Right atrium auricular region (tissue), 2 donors: Measurements from ENCODE around the gene DTX3. TPM values are rescaled to one million over a fixed set of nuclear protein-coding genes. Genes with fewer than 3 reads are reported as not detected.
A peak's percentile ranks its signal among the peaks of the same experiment; 100 is the strongest.

ENCODE experiments used
- DNase-seq: peaks from one replicate; pipeline ENCODE4 v3.0.0-alpha.2; 2019; ENCODE audit warnings: low spot score
- H3K27ac ChIP-seq, 2 donors: fragments of 200-600 bp; sonication (generic); 1 replicate in 1 of 2; 2 replicates in 1 of 2; pipeline ENCODE4 v1.5.1; 2016 to 2019
- H3K27me3 ChIP-seq, 2 donors: fragments of 200-600 bp; sonication (generic); one replicate each; pipeline versions ENCODE4 v1.5.1 to v1.6.0; 2017 to 2019
- H3K36me3 ChIP-seq: fragments of 200-600 bp; sonication (generic); one replicate; pipeline ENCODE4 v1.5.1; 2016
- H3K4me1 ChIP-seq, 2 donors: fragments of 200-600 bp; sonication (generic); one replicate each; pipeline versions ENCODE4 v1.5.1 to v1.6.0; 2017 to 2019
- H3K4me3 ChIP-seq, 2 donors: fragments of 200-600 bp; sonication (generic); 1 replicate in 1 of 2; 2 replicates in 1 of 2; pipeline ENCODE4 v1.5.1; 2017 to 2019; ENCODE audit warnings: mild to moderate bottlenecking in 1 of 2, moderate library complexity in 1 of 2
- H3K9me3 ChIP-seq, 2 donors: fragments of 200-600 bp; sonication (generic); one replicate each; pipeline ENCODE4 v1.5.1; 2019
- CTCF ChIP-seq, 2 donors: fragments of 200-600 bp; sonication (generic); IDR thresholded peaks; one replicate each; pipeline ENCODE4 v1.5.1; 2019; ENCODE audit warnings: antibody characterized with exemption in 2 of 2
- total RNA-seq, 2 donors: library from RNA; depleted of rRNA; stranded (reverse); fragments of >200 nt; gene quantifications; one replicate each; pipeline ENCODE4 v1.1.0, GENCODE V29; 2016

The DTX3 gene
- total RNA-seq, 2 donors from 2014 or later: 22.3 to 32.5 TPM

DNA sequence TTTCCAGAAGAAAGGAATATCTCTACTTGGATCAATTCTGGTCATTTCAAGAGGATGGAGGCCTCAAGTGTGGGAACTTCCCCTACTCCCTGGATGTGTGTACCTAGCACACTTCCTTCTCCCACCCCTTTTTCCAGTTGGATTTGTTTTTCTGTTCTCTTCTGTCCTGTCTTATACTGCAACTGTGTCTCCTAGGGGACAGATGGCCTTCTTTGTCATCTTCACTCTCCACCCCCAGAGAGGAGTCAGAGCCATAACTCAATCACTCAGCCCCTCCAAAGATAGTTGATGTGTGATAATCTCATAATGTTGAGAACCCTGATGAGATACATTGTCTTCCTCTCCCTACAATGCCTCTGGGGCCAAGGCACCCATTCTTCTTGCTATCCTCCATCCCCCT, 2.1 kb upstream of the DTX3 start:
- Histone ChIP-seq H3K4me1 (peaks cover 0 to 24% of the 10 kb centered on the region in 2 donors), H3K9me3 (no peaks in the 10 kb centered on the region), H3K27me3 (no peaks in the 10 kb centered on the region), H3K4me3 (no peak overlapping the region), H3K27ac (peak overlapping the region in 1 of 2 donors; percentile 98), H3K36me3 (peaks cover 34% of the 10 kb centered on the region)
- DNase-seq: no peak
- TF ChIP-seq CTCF (IDR thresholded peaks at IDR 0.05): no peak

GRCh38 chr12:57603324-57603723, 1.3 kb upstream of the DTX3 start:
- no peak for TF ChIP-seq CTCF (IDR thresholded peaks at IDR 0.05)
- H3K36me3 ChIP-seq: peaks cover 34% of the 10 kb centered on the region
- H3K27me3 ChIP-seq: no peaks in the 10 kb centered on the region
- H3K4me1 ChIP-seq: peaks cover 0 to 24% of the 10 kb centered on the region in 2 donors
- no peak for DNase-seq
- H3K4me3 ChIP-seq: no peak overlapping the region
- H3K27ac ChIP-seq: peak overlapping the region; percentile 88 to 98
- no peaks in the 10 kb centered on the region for H3K9me3 ChIP-seq

DNA sequence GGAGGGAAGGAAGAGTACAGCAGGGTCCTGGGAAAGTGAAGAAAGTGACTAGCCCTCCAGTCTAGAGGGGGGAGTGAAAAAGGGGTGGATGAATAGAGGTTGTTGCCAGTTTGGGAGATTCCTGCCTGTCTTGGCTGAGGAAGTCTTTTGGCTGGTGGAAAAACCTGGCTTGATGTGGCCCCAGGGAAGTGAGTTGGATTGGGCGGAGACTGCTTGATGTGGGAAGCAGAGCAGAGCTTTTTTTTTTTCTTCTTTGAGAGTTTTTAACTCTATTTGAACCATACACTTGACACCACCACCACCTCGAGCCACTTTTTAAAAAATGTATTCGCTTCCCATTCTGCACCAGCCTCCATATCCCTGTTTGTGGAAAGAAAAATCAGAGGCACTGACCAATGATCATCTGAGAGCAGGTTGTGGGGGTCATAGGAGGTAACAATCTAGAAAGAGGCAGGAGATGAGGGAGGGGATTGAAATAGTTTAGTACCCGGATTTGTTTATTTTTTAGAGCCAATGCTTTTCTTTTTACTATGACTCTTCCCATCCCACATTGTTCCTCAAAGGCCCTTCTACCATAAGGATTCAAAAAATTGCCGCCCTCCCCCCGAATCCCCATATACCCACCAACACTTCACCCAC, 690 bp upstream of the DTX3 start:
- H3K36me3 ChIP-seq: peaks cover 30% of the 10 kb centered on the region
- no peak for TF ChIP-seq CTCF (IDR thresholded peaks at IDR 0.05)
- H3K27me3 ChIP-seq: no peaks in the 10 kb centered on the region
- H3K9me3 ChIP-seq: no peaks in the 10 kb centered on the region
- no peak for DNase-seq
- peaks cover 0 to 24% of the 10 kb centered on the region in 2 donors for H3K4me1 ChIP-seq
- peak overlapping the region; percentile 88 to 98 for H3K27ac ChIP-seq
- H3K4me3 ChIP-seq: peak overlapping the region; percentile 69 to 78

- no peak for TF ChIP-seq CTCF (IDR thresholded peaks at IDR 0.05)
- H3K27ac ChIP-seq: peak overlapping the region; percentile 88 to 98
- H3K9me3 ChIP-seq: no peaks in the 10 kb centered on the region
- peaks cover 0 to 35% of the 10 kb centered on the region in 2 donors for H3K4me1 ChIP-seq
- H3K36me3 ChIP-seq: peaks cover 18% of the 10 kb centered on the region
- DNase-seq: no peak
- H3K4me3 ChIP-seq: peak overlapping the region; percentile 69 to 78
- H3K27me3 ChIP-seq: no peaks in the 10 kb centered on the region
Observed at GRCh38 chr12:57604992-57605810, 577 bp downstream of the DTX3 start.

DNA sequence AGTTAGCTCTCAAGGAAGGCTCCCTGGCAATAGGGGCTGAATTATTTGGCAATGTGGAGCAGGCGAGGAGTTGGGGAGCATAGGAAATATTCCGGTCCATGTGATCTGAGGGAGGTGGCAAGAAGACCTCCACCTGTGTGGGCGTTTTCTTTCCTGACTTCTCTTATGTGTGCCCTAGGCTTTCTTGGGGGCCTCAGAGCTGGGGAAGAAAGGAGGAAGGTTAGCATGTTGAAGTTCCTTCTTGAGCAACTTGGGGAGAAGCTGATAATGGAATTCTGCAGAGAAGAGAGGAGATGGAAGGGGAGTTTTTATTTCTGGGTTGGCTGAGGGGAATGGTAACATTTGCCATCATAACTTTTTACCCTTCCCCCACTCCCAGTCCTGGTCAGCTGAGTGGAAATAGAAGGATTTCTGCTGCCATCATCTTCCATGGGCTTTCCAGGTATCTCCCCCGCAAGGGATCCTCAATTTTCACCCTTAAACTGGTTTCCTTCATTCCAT, 1.2 kb downstream of the DTX3 start:
- no peak for DNase-seq
- Histone ChIP-seq H3K36me3 (peaks cover 12% of the 10 kb centered on the region), H3K27ac (peak overlapping the region; percentile 88 to 98), H3K27me3 (no peaks in the 10 kb centered on the region), H3K4me1 (peaks cover 0 to 41% of the 10 kb centered on the region in 2 donors), H3K4me3 (peak overlapping the region in 1 of 2 donors; percentile 69), H3K9me3 (no peaks in the 10 kb centered on the region)
- no peak for TF ChIP-seq CTCF (IDR thresholded peaks at IDR 0.05)
